GM19463 (cell line): ENCODE results near the gene EXOC3L2.
"Not testable (repeated sequence)": the region's sequence is repeated elsewhere in the genome, so short reads cannot be mapped to it uniquely, and the experiment has no call there.

Source experiments
- ATAC-seq: cut with Tn5 transposase; IDR thresholded peaks from one replicate; pipeline ENCODE4 v1.9.1; 2021; ENCODE audit warnings: mild to moderate bottlenecking, moderate library complexity; ENCODE audit not compliant: unreplicated experiment

EXOC3L2 gene

DNA sequence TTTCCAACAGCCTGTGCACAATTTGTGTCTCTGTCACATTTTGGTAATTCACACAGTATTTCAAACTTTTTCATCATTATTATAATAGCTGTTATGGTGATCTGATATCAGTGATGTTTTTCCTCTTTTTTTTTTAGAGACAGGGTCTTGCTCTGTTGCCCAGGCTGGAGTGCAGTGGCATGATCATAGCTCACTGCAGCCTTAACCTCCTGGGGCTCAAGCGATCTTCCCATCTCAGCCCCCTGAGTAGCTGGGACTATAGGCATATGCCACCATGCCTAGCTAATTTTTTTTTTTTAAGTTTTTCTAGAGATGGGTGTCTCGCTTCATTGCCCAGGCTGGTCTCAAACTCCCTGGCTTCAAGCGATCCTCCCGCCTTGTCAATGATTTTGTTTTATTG lies 11.6 kb upstream of the EXOC3L2 start:
- no peak for ATAC-seq

DNA sequence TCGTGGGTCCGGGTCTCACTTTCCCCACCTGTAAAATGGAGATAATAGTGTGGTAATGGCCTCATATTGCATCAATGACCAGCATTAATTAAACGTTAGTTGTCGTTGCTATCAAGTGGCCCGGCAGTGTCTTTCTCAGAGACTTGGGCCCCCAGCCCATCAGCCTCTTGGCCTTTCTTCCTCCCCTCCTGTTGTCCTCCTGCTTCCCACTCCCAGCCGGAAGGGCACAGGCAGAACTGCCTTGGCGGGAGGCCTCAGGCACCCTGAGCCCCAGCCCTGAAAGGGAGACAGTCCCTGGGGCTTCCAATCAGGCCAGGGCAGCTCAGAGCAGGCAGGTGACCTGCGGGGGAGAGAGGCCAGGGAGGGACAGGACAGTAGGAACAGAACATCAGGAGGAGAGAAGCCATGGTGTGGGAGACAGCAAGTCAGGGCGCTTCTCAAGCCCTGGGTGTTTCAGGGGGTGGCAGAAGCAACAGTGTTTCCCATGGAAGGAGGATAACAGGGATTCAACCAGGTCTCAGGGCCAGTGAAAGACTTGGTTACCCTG lies 10.5 kb upstream of the EXOC3L2 start:
- ATAC-seq, result no peak

DNA sequence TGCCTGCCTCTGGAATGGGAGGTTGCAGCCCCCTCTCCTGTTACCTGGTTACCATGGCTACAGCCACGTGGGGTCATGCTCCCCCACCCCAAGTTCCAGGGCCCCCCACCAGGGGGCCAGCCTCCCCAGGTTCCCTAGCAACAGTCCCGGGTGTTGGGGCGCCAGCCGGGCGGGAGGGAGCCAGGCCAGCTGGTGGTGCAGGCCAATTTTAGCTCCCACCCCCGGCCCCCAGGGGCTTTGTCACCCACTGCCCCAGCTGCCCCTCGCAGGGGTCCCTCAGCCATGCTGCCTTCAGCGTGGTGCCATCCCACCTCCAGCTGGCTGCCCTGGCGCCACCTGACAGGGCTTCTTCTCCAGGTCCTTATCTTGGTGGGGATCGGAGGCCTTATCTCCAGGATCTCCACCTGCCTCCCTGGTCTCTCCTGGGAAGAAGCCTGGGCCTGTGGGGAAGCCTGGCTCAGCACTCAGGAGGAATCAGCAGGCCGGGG lies 8.9 kb upstream of the EXOC3L2 start:
- no peak for ATAC-seq

DNA sequence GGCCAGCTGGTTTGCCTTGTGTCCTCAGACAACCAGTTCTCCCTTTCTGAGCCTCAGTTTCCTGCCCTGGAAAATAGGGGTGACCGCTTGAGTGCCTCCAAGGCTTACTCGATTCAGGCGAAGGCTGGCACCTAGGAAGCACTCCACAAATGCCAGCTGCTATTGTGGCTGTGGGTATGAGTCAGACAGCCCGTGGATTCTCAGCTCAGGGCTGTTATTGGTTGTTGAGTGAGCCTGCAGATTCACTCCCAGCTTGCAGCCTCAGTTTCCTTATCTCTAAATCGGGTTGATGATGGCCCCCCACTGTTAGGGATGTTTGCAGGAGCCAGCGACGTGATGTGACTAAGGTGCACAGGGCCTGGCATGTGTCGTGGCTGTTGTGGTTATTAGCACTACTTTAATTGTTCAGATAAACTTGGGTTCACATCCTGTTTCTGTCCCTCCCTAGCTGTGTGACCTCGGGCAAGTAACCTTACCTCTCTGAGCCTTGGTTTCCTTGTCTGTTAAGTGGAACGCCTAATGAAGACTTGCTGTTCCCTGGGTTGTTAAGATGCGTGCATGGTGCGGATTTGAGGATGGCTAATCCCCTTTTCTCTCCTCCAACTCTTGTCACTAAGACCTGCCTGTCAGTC lies 8.3 kb upstream of the EXOC3L2 start:
- no peak for ATAC-seq

DNA sequence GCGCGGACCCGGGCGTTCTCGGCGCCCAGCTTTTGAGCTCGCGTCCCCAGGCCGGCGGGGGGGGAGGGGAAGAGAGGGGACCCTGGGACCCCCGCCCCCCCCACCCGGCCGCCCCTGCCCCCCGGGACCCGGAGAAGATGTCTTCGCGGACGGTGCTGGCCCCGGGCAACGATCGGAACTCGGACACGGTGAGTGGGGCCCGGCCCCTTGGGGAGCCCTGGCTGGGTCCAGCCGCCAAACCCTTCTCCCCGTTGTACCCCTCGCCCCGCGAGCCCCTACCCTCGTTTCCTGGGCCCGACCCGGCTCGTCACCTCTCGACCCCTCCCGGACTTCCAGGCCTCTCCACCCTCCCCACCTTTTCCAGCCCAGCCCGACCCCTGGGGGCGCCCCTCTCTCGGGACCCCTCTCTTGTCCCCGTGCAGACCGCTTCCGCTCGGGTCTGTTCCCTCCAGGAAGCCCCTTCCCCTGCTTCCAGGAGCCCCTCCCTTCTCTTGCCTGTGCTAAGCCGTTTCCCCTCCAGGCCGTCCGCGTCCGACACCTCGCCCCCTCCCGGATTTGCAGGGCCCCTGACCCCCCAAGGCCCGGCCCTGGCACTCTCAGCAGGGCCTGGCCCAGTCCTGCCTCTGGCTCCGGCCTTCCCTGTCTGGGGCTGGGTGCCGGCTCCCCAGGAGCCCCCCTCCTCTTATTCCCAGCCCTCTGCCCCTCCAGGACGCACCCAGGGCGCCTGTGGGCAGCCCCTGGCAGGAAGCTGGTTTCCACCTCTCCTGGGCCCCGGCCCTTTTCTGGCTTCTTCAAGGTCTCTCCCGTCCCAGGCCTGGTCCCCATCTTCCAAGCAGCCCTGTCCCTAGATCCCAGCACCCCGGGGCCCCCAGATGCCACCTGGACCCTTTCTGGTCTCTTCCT lies 6.5 kb upstream of the EXOC3L2 start:
- ATAC-seq, result no peak

DNA sequence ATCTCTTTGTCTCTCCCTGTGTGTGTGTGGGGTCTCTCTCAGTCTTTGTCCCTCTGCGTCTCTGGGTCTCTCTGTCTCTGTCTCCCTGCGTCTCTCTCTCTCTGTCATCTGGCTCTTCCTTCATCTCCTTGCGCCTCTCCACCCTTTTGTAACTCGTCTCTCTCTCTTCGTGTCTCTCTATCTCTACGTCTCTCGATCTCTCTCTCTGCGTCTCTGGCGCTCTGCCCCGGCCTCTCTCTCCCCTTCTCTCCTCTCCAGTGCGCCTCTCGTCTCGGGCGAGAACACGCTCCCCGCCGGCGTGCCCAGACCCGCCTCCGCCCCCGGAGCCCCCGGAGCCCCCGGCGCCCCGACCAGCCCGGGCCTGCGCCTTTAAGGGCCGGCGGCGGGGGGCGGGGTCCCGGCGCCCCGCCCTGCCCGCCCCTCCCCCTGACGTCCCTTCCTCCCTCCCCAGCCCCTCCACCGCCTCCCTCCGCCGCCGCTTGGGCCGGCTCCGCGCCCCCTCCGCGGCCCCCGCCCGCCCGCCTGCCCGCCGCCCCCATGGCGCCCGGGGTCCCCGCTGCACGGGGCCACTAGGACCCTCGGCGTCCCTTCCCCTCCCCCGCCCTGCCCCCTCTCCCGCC lies 5.7 kb upstream of the EXOC3L2 start, which contains the start of gene MARK4:
TSS of gene MARK4 (plus strand) at position 440 of the 620 bp plus-strand sequence. CDS start 318 bp downstream, outside the sequence.
- ATAC-seq, result peak; percentile 50

DNA sequence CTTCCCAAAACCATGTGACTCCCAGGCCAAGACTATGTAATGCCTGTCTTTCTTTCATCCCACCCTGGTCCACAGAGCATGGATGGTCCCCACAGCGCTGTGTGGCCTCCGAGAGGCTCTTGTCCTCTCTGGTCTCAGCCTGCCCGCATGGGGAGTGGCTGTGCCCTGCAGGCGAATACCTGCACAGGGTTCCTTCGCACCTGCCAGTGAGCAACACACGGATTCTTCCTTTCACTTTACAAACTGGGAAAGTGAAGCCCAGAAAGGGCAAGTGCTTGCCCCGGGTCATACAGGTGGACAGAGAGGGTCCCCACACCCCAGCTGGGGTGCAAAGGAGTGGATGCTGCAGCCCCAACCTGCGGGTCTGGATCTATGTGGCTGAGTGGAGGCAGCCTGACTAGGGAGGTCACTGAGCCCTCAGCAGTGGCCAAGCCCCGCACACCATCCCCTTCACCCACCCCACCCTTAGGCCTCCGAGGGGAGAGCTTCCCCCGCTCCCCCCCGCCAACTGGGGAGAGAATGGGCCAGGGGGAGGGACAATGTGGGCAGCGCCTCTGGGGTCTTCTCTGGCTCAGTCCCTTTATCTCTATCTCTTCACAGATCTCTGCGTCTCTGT lies 5.1 kb upstream of the EXOC3L2 start:
- no peak for ATAC-seq

DNA sequence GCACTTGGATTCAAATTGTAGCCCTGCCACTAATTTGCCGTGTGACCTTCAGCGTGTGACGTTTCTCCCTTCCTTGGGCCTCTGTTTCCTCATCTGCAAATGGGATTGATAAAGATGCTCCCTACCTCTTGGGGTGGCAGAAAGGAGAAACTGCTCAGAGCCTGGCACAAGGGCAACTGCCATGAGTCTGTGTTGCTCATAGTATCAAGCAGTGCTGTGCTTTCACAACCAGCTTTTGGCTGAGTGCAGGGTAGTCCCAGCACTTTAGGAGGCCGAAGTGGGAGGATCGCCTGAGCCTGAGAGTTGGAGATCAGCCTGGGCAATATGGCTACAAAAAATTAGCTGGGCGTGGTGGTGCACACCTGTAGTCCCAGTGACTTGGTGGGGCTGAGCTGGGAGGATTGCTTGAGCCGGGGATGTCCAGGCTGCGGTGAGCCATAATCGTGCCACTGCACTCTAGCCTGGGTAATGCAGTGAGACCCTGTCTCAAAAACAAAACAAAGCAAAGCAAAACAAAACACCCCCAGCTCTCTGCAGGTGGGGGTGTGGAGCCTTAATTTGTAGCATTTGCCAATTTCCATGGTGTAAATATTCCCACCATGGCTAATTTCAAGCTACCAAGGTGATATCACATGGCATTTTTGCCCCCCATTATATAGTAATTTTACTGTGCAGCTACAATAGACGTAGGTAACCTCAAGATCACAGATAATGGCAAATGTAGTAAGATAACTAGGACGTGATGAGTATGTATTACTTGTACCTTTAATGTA lies 4.2 kb upstream of the EXOC3L2 start:
- no peak for ATAC-seq

DNA sequence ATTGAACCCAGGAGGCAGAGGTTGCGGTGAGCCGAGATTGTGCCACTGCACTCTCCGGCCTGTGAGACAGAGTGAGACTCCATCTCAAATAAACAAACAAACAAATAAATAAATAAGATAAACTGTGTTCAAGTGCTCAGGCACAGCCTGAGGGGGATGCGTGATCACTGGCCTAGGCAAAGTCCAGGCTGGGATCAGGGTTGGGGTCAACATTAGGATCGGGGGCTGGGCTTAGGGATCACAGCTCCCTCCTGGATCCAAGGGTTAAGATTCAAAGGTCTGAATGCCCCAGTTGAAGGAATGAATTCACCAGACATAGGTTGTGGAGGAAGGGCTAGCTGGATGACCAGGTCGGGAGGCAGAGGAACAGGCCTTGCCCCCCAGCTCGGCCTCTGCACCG lies 1.9 kb upstream of the EXOC3L2 start:
- no peak for ATAC-seq

DNA sequence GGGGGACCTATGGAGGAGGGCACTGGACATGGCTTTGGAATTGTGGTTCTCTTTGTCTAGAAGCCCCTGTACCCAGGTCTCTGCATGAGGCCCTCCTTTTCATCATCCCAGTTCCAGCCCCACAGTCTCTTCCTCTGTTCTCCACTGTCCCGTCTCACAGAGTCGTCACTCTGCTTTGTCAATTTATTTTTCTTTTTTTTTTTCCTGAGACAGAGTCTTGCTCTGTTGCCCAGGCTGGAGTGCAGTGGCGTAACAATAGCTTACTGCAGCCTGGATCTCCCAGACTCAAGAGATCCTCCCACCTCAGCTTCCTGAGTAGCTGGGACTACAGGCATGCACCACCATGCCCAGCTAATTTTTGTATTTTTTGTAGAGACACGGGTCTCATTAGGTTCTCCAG lies 619 bp upstream of the EXOC3L2 start:
- no peak for ATAC-seq

DNA sequence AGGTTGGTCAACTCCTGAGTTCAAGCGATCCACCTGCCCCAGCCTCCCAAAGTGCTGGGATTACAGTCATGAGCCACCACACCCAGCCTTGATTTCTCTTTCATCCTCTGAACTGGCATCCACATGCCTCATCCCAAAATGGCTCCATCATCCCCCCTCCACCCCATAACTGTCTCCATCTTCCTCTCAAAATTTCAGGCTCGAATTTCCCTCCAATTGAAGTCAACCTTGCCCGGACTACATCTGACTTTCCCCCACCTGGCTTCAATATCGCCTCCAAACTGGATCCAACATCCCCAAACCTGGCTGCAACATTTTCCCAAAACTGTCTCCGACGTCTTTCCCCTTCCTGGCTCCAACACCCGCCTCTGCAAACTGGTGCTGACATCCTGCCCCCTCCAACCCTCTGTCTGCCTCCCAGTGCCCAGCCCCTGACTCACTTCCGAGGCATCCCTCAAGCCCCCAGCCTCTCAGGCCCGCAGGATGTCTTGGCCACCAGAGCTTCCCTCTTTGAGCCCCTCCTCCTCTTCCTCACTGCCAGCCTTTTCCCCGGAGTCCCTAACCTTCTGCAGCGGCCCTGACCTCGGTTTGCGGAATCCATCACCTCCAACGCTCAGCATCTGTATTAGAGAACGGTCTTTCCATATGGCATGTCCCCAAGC lies 943 bp downstream of the EXOC3L2 start:
- no peak for ATAC-seq

DNA sequence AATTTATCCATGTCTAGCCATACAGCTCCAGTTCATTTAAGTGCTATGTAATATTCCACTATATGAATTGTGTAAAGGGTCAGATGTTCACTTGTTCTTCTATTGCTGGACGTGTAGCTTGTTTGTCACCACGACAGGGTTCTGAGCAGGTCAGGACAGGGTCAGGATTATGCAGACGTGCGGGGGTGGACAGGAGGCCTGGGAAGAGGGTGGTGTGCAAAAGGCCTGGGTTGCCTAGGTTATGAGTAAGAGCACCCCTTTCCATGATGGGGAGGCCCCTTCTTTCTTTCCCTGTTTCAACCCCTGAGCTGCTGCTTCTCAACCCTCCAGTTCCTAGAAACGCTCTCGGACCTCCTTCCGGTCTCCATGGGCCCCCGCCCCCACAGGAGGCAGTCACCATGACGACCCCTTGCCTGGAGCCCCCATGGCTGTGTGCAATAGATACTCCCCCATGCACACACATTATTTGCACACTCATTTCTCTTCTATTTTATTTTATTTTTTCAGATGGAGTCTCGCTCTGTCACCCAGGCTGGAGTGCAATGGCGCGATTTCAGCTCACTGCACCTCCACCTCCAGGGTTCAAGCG lies 2.0 kb downstream of the EXOC3L2 start:
- ATAC-seq, result no peak

DNA sequence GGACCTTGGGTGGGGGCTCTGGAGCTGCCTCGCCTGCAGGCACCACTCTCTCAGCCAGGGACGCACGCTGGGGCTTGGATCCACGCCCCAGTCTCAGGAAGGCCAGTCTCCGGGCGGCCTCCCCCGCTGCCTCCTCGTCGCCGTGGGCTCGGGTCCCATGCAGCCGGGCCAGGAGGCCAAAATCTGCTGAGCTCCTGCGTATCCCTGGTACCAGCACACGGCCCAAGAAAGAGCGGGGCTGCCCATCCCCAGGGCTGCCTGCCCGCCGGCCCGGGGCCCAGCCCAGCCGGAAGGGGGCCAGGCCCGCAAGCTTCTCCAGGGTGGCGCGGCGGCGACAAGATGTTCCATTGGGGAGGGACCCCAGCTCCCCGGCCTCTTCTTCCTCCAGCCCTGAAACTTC lies 6.7 kb downstream of the EXOC3L2 start:
- ATAC-seq, result no peak

DNA sequence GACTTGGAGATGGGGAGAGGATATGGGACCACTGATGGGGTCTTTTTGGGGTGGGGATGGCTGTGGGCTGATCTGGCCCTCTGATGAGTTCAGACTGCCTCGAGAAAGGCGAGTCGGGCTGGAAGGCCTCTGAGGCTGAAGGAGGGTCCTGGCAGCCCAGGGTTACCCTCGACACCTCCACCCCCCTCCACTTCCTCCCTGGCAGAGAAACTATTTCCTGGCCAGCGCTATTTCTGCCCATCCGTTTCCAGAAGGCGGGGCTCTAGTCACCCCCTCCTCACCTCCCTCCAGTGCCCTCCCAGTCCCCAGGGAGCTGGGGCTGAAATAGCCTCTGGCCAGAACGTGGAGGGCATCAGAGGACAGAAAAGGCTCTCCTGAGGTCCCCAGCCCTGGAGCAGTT lies 9.7 kb downstream of the EXOC3L2 start:
- ATAC-seq, result no peak

DNA sequence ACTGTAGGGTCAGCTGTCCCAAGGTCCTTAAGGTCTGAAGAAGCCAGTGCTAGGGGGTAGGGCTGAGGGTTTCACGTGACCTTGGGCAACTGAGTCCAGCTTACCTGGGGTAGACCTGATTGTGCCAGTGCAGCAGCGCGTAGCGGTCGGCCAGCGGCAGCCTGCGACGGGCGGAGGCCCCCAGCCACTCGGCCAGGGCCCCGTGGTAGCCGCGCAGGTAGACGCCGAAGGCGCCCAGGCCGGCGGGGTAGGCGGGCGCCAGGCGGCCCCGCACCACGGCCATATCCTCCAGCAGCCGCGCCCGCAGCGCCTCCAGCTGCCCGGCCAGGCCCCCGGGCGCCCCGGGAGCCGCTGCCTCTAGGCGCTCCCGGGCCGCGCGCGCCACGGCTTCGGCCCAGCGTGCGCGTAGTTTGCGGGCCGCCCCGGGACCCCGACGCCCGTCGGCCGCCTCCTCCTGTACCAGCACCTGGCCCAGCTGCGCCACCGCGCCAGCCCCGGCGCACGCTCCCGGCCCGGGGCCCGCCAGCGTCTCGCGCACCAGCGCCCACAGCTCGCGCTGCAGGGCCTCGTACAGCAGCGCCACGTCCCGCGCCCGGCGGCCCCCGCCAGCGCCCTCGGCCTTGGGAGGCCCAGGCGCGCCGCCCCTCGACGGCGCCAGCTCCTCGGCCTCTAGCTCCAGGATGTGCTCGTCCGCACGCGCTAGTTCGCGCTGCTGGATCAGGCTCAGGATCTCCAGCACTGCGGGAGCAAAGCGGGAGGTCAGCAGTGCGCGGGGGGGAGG lies 10.9 kb downstream of the EXOC3L2 start:
- no peak for ATAC-seq

DNA sequence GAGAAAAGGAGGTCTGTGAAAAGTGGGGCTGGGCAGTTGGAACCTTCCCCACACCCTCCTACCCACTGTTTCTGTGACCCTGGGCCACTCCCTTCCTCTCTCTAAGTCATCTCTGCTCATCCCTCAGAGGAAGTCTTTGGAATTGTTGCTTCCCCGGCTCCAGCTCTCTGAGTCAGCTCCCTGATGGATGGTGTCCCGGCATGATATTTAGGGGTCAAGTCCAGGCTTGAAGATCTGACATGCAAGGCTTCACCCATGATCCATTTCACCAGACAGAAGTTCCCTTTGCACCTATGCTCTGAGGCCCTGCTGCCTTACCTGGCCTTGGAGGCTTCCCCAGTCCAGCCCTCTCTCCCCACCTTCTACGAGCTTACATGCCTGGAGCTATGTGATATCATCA lies 13.3 kb downstream of the EXOC3L2 start:
- no peak for ATAC-seq

DNA sequence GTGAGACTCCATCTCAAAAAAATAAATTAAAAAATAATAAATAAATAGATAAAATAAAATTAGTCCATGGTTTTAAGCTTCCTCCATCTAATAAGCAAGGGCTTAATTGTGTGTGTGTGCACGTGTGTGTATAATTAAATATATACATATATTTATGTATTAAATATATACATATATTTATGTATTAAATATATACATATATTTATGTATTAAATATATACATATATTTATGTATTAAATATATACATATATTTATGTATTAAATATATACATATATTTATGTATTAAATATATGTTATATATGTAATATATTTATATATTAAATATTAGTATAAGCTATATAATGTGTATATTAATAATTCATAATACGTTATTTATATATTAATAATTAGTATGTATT lies 16.2 kb downstream of the EXOC3L2 start:
- not testable (repeated sequence) for ATAC-seq

DNA sequence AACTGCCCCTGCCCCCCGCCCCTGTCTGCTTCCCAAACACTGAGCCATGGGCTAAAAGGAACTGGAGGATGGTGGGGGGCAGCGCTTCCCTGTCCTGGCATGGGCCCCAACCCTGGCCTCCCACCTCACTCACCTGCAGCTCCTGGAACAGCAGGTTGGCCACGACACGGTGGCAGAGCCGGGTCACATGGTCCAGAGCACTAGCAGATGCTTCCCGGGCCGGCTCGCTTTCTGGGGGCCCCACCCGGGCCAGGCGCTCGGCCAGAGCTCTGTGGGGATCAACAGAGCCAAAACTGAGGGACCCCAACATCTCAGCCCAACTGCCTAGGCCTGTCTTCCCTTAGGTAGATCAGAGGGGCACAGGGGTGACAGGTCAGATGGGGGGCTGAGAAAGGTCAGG lies 20.6 kb downstream of the EXOC3L2 start:
- ATAC-seq, result no peak

DNA sequence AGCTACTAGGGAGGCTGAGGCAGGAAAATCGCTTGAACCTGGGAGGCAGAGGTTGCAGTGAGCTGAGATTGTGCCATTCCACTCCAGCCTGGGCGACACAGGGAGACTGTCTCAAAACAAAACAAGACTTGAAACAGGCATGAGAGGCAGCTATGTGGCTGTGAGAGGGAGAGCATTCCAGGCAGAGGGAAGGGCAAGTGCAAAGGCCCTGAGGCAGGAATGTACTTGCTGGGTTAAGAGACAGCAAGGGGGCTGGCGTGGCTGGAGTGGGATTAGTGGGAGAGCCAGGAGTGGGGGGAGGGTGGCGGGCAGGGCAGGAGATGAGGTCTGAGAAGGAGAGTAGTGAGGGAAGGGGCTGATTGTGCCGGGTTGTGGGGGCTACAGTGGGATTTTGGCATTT lies 21.3 kb downstream of the EXOC3L2 start:
- no peak for ATAC-seq
